Brain pericyte (primary cell): ENCODE measurements around the gene NUP62CL.

Experiments
- DNase-seq: peaks from one replicate; pipeline ENCODE4 v3.0.0-alpha.2; 2012; ENCODE audit warnings: low read depth, low spot score

NUP62CL gene

GRCh38 chrX:107153005-107153404 lies 53.2 kb downstream of the NUP62CL start:
- DNase-seq: no peak

DNA sequence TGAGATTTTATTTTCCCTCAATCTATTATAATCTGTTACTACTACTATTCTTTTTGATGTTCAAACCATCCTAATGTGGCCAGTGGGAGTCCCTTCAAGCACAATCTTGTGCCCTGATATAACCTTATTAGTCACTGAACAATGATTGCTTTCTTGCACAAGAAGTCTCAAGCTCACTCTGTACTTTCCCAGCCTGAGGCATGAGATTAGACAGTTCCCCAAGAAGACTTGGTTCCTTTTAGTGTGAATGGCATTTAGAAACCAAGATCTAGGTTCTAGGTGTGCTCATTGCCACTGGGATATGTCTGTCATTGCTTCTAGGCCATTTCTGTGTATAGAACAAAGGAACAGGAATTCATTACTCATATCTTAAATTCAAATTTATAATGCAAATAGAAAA lies 59.6 kb downstream of the NUP62CL start:
- DNase-seq: no peak

DNA sequence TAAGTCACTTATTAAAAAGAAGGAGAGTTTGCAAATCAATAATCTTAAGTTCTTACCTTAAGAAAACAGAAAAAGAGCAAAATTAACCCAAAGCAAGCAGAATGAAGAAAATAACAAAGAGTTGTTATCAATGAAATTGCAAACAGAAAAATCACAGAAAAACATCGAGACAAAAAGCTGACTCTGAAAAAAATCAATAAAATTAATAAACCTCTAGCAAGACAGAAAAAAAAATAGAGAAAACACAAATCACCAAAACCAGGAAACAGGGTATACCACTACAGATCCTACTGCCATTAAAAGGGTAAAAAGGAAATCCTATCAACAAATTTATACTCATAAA lies 70.3 kb downstream of the NUP62CL start:
- DNase-seq: no peak

- no peak for DNase-seq
Measured at GRCh38 chrX:107135049-107135964, 70.9 kb downstream of the NUP62CL start.

DNA sequence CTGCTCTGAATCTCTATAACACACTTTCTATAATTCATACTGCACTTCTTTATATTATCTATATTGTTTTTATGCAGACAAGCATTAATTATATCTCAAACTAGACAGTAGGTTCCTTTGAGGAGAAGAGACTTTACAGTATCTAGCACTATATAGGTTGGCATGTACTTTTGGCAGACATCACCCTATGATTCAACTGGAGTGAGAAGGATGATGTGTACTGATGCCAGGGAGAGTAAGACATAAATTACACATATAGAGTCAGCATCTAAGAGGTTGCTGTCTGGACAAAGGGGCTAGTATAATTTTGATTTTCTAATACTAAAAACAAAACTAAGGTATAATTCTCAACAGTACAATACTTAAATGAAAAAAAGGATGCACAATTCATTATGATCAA lies 82.5 kb downstream of the NUP62CL start:
- no peak for DNase-seq

DNA sequence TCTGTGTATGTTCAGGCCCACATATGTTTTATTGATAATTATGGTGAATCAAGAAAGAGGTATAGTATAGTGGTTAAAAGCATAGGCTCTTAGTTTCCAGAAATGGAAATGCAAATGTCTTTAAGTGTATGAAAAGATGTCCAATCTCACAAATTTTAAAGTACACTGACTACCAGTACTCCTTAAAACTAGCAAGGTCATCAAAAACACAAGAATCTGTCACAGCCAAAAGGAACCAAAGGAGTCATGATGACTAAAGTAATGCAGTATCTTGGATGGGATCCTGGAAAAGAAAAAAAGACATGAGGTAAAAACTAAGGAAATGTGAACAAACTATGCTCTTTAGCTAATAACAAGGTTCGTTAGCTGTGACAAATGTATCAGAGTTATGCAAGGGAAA lies 87.0 kb downstream of the NUP62CL start:
- no peak for DNase-seq

- DNase-seq: peak; percentile 27
Measured at GRCh38 chrX:107118322-107119147, 87.7 kb downstream of the NUP62CL start, which contains the start of gene RBM41. Gene RBM41 (minus strand): TSS chrX:107118822. CDS start chrX:107118773, 49 bp downstream.

- DNase-seq: peak; percentile 4
Measured at GRCh38 chrX:107117993-107118321, 88.3 kb downstream of the NUP62CL start.

DNA sequence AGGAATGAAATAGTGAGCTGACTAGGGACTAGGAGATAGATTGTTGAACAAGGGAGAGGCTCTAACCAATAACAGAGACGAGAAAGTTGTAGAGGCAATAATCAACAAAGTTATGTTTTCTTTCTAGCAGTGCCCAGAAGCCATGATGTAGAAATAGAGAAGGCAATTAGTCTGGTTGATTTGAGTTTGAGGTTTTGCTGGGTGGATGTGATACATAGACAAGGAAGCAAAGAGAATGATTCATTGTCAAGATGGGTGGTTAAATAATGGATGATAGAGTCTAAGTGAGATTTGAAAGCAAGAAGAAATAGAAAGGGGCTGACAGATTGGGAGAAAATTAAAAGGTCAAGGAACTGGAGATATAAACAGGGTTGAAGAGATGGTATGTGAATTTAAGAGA lies 98.8 kb downstream of the NUP62CL start:
- DNase-seq: no peak

DNA sequence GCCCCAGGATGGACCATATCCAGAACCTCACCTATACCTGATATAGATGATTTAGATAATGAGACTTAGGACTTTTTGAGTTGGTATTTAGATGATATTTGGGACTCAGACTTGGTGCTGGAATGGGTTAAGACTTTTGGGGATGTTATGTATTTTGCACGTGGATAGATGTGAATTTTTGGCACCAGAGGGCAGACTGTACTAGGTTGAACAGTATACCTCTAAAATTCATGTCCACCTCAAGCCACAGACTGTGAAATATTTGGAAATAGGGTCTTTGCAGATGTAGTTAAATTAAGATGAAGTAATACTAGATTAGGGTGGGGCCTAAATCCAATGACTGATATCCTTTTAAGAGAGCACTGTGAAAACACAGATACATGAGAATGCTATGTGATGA lies 103.3 kb downstream of the NUP62CL start:
- DNase-seq: no peak

- no peak for DNase-seq
Measured at GRCh38 chrX:107076158-107076557, 130.1 kb downstream of the NUP62CL start.
